NCI-H2171 (cell line): ENCODE results near the gene ROR2.

Experiments used
- DNase-seq: peaks from one replicate; lab custom pipeline; 2025; lab: John Stamatoyannopoulos, UW

ROR2 gene

GRCh38 chr9:91900055-91900796 is 49.8 kb downstream of the ROR2 start:
- DNase-seq, result no peak

DNA sequence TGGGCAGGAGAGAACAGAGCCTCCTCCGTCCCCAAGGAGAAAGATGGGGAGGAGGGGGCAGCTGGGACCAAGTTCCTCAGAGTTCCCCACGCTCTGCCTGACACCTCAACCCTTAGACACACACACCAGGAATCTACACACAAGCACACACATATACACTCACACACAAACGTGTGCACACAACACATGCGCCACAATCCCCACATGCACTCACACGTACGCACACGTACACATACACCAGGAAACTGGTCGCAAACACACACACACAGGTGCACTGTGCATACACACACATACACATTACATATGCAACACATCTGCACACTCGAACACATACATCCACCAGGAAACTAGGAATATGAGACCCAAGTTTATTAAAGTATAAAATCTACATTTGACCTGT is 50.4 kb downstream of the ROR2 start:
- no peak for DNase-seq

DNA sequence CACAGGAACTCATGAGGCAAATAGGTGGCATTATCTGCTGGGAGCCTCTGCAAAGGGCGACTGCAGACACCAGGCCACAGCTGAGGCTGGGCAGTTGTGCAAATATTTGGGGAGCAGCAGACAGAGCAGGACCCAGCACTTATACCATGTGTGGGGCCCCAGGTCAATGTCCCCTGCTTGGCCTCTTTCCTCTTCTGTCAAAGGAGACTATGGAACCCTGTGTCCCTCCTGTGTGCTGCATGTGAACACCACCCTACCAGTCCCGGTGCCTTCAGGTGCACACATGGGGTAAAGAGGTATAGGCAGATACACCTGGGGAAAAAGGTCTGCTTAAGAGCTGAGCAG is 50.8 kb downstream of the ROR2 start:
- DNase-seq, result no peak

GRCh38 chr9:91898451-91899218 is 51.4 kb downstream of the ROR2 start:
- no peak for DNase-seq

- DNase-seq, result no peak
Observed at GRCh38 chr9:91897201-91897600, 52.8 kb downstream of the ROR2 start.

GRCh38 chr9:91896513-91897121 is 53.4 kb downstream of the ROR2 start:
- no peak for DNase-seq

DNA sequence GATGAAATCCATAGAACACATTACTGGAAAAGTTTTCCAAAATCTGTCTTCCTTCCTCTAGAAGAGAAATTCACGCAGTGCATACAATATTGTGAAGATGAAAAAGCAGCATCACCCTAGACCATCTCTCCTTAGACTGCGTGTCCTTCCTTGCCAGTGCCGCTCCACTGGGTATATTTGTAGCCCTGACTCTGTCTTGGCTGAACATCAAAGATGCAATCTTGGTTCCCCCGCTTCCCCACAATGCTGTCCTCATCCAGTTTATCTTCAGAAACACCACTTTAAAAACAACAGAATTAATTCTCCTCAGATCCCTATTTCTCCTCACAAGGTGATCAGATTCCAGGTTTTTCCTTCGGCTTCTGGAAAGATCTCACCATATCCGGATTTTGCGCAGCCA is 53.9 kb downstream of the ROR2 start:
- no peak for DNase-seq

- DNase-seq, result no peak
Observed at GRCh38 chr9:91894536-91894935, 55.5 kb downstream of the ROR2 start.

DNA sequence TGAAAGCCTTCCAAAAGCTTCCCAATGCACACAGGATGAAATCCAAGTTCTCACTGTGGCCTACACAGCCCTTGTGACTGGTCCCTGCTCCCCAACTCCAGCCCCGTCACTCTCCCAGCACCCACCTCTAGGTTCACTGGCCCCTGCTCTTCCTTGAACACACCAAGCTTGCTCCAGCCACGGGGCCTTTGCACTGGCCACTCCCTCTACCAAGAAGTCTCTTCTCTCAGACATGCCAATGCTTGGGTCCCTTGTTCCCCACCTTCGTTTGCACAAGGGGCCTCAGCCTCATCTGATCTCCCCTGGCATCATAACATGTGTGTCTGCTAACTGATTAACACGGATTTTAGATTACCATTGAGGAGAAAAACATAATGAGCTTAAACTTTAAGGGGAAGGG is 56.0 kb downstream of the ROR2 start:
- DNase-seq, result no peak

- no peak for DNase-seq
Observed at GRCh38 chr9:91891915-91892314, 58.1 kb downstream of the ROR2 start.

- no peak for DNase-seq
Observed at GRCh38 chr9:91890662-91891061, 59.4 kb downstream of the ROR2 start.

DNA sequence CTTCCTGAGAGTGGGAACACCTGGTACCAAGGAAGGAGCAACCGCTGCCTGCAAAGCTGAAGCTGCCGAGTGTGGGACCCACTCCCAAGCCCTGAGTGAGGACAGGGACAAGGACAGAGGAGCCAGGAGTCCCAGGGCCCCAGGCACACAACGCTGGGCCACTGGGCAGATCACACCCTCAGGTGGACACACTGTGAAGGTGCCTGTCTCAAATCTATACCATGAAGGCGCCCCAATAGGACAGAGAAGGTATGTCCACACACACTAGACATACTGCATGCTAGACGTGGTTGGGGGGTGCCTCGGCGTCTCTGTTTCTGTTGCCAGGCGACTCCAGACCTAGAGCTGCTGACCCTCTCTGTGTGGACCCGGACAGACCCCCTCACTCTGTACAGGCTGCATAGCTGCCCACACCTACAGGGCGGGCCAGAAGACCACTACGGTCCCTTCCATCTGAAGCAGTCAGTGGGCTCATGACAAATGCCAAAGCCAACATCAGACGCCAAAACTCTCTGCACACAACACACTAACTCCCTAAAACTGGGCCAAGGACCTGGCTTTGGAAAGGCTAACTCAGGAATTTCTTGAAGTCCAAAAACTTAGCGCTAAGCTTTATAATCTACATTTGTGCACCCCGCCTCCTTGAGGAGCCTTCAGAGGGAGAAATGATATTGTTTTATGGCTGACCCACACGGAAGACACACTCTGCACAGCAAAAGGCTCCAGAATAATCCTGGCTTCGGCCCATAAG is 60.7 kb downstream of the ROR2 start:
- DNase-seq, result no peak

DNA sequence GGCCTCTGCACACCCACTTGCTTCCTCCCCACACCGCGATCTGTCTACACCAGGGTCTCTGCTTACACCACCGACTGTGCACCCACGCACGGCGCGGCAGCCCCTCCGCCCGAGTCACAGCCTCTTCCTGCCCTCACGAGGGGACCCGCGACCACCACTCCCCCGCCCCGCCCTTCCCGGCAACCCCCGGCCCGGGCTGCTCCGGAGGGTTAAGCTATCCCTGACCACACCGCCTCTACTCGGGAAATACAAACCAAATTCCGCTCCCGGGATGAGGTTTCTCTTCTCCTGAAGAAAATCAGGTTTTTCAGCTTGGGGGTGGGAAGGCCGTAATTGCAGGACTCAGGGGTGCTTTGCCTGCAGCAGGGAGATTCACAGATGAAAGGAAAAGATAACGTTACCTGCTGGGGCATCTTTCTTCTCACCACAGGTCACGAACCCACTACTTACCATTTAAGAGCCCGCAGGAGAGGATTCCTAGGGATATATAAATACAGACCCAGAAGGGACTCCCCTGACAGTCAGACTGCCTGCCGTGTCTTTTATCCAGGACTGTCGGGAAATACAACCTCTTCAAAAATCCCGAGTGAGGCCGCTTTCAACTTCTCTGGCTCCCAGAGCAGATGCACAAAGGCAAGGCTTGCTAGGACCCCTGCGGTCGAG is 63.5 kb downstream of the ROR2 start:
- DNase-seq, result no peak

- DNase-seq, result no peak
Observed at GRCh38 chr9:91885746-91886413, 64.1 kb downstream of the ROR2 start.

DNA sequence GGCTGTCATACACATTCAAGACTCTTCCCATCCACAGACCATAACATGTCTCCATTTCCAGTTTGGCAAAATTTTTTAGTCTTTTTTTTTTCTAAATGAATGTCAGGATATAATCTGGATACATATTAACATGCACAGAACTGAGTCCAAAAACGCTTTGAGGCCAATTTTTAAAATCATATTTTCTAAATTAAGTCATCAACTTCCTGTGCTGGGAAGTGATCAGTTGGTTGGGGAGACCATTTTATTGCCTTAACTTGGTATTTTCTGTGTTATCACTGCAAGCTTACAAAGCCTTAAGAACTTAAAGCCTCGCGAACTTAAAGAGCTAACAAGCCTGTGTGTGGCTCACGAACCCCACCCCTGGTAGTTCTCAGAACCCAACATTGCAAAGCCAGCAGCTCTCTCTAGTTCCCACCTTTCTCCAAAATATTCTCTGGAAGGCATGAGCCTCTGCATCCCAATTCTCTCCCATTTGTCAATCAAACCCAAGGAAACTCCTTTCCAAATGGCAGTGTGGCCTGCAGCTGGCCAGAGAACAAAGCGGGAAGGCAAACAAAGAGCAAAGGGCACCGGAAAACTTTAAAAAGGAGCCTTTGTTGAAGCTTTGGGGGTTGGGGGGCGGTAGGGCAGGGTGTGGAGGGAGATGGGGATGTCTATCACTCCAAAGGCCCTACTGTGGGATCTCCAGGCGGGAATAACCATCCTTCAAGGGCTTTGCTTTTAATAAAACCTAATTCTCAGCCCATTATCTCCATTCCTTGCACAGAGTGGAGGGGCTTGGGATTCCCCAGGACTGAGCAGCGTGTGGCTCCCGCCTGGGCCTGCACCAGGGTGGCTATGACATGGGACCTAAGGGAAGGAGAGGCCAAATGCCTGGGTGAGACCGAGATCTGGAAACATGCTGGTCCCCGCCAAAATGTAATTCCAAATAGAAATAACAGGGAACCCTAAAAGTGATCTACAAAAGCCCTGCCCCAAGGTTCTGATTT is 65.0 kb downstream of the ROR2 start:
- no peak for DNase-seq

DNA sequence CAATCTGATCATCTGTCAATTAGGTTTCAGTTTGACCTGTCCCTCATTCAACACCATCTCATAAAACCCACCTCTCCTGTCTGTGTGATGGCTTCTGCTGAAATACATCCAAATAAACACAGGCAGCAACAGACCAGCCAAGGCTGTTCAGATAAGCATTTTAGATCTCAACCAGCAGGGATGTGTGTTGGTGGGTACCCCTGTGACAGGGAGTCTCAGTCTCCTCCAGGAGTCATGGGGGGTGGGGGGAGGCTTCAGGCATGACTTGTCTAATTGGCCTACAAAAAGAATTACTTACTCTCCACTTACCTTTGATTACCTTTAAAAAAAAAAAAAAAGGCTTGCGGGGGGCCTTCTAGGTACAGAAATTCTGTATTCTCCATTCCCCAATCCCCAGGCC is 65.9 kb downstream of the ROR2 start:
- DNase-seq, result no peak

DNA sequence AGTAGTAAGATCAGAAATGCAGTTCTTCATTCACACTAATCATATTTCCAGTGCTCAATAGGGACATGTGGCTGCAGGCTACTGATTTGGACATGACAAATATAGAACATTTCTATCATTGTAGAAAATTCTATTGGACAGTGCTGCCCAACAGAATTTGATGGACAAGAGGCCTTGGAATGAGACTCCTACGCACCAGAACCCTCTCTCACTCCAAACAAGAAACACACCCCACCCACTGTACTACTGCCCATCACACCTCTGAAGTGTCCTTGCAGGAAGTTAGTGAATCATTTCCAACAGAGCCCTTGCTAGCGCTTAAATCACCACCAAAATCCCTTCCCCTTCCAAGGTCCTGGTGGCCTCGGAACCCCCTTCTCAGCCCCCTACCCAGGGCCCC is 66.5 kb downstream of the ROR2 start:
- DNase-seq, result no peak

DNA sequence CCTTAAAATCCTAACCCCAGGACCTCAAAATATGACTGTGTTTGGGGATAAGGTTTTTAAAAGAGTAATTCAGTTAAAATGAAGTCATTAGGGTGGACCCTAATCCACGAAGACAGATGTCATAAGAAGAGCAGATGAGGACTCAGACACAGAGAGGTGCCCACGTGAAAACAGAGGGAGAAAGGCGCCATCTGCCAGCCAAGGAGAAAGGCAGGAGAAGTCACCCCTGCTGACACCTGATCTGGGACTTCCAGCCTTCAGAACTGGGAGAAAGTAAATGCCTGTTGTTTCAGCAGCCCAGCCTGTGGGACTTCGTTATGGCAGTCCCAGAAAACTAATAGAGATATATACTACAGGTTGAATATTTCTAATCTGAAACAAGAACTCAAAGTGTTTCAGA is 67.4 kb downstream of the ROR2 start:
- peak; percentile 62 for DNase-seq

- no peak for DNase-seq
Observed at GRCh38 chr9:91880378-91880972, 69.6 kb downstream of the ROR2 start.

DNA sequence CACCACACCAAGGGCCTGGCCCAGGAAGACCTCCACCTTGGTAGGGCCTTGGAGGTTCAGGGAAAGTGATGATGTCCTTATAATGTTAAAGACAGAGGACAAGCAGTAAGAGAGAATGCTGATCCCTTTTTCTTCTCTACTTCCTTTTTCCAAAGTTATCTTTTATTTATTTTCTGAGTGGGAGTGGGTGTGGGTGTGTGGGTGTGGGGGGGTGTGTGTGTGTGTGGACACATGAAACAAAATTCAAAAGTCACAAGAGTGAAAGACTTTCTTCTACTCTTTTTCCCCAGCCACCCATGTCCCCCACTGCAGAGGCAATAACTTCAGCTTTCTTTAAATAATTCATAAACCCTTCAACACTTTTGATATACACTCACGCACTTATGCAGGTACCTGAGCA is 70.8 kb downstream of the ROR2 start:
- DNase-seq, result no peak
